Measurements from ENCODE around the gene C1GALT1. TPM values are rescaled to one million over a fixed set of nuclear protein-coding genes. Genes with fewer than 3 reads are reported as not detected.

C1GALT1 gene
- total and polyA plus RNA-seq, 9 donors: 3.2 to 25.8 (median 12.6) TPM

- intact Hi-C loops (cut with DNase I): no loop called here
- Histone ChIP-seq H3K9me3 (no peaks in the 10 kb centered on the region), H3K27ac (no peak overlapping the region), H3K27me3 (no peaks in the 10 kb centered on the region), H3K36me3 (no peaks in the 10 kb centered on the region), H3K4me3 (no peak overlapping the region), H3K4me1 (ENCODE audit: insufficient read depth) (no peaks in the 10 kb centered on the region)
- 78 to 80% (median 79%) methylated on average over 15 of the region's 15 CpGs for WGBS, 3 donors
- TF ChIP-seq, protein P1, sequence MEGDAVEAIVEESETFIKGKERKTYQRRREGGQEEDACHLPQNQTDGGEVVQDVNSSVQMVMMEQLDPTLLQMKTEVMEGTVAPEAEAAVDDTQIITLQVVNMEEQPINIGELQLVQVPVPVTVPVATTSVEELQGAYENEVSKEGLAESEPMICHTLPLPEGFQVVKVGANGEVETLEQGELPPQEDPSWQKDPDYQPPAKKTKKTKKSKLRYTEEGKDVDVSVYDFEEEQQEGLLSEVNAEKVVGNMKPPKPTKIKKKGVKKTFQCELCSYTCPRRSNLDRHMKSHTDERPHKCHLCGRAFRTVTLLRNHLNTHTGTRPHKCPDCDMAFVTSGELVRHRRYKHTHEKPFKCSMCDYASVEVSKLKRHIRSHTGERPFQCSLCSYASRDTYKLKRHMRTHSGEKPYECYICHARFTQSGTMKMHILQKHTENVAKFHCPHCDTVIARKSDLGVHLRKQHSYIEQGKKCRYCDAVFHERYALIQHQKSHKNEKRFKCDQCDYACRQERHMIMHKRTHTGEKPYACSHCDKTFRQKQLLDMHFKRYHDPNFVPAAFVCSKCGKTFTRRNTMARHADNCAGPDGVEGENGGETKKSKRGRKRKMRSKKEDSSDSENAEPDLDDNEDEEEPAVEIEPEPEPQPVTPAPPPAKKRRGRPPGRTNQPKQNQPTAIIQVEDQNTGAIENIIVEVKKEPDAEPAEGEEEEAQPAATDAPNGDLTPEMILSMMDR (IDR thresholded peaks at IDR 0.05): no peak
- TF ChIP-seq EP300 (IDR thresholded peaks at IDR 0.05) (no peak), POLR2A (IDR thresholded peaks at IDR 0.05) (no peak)
- no peak for DNase-seq
Measured at GRCh38 chr7:7201578-7202374, 19.4 kb downstream of the C1GALT1 start.

DNA sequence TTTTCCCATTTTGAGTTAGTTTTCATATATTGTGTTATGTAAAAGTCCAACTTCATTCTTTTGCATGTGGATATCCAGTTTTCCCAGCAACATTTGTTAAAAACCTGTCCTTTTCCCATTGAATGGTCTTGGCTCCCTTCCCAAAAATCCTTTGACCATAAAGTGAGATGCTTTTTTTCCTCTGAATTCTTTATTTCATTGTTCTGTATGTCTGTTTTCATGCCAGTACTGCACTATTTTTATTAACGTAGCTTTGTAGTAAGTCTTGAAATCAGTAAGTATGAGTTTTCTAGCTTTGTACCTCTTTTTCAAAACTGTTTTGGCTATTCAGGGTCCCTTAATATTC lies 20.0 kb downstream of the C1GALT1 start:
- DNase-seq: no peak
- intact Hi-C loops (cut with DNase I): no loop called here
- Histone ChIP-seq H3K9me3 (no peaks in the 10 kb centered on the region), H3K27me3 (no peaks in the 10 kb centered on the region), H3K27ac (no peak overlapping the region), H3K4me3 (no peak overlapping the region), H3K36me3 (no peaks in the 10 kb centered on the region), H3K4me1 (ENCODE audit: insufficient read depth) (no peaks in the 10 kb centered on the region)
- TF ChIP-seq POLR2A (IDR thresholded peaks at IDR 0.05): no peak
- TF ChIP-seq EP300 (IDR thresholded peaks at IDR 0.05): no peak
- TF ChIP-seq, protein P1 (IDR thresholded peaks at IDR 0.05): no peak
- WGBS, 3 donors: 89 to 97% (median 95%) methylated on average over 1 of the region's 1 CpG

DNA sequence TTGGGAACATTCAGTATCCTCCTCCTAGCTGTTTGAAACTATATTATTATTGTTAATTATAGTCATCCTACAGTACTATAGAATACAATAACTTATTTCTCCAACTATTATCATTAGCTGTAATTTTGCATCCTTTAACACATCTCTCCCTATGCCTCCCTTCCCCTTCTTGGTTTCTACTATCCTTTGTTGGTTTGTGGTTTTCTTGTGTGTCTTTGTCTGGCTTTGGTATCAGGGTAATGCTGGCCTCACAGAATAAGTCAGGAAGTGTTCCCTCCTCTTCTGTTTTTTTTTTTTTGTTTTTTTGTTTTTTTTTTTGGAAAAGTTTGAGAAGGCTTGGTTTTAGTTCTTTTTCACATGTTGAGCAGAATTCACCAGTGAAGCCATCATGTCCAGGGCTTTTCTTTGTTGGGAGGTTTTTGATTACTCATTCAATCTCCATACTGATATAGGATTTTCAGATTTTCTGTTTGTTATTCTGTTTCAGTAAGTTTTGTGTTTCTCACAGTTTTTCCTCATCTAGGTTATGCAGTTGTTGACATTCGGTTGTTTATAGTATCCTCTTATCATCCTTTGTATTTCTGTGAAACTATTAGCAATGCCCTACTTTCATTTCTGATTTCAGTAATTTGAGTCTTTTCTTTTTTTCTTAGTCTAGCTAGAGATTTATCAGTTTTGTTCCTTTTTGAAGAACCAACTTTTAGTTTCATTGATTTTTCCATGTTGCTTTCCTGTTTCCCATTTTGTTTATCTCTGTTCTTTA lies 21.6 kb downstream of the C1GALT1 start:
- H3K27me3 ChIP-seq: no peaks in the 10 kb centered on the region
- 77 to 88% (median 87%) methylated on average over 1 of the region's 1 CpG for WGBS, 3 donors
- no peak overlapping the region for H3K4me3 ChIP-seq
- DNase-seq: no peak
- intact Hi-C loops (cut with DNase I): no loop called here
- H3K36me3 ChIP-seq: no peaks in the 10 kb centered on the region
- H3K9me3 ChIP-seq: no peaks in the 10 kb centered on the region
- no peaks in the 10 kb centered on the region for H3K4me1 ChIP-seq (ENCODE audit: insufficient read depth)
- TF ChIP-seq, protein P1 (IDR thresholded peaks at IDR 0.05): no peak
- TF ChIP-seq EP300 (IDR thresholded peaks at IDR 0.05) (no peak), POLR2A (IDR thresholded peaks at IDR 0.05) (no peak)
- H3K27ac ChIP-seq: no peak overlapping the region

DNA sequence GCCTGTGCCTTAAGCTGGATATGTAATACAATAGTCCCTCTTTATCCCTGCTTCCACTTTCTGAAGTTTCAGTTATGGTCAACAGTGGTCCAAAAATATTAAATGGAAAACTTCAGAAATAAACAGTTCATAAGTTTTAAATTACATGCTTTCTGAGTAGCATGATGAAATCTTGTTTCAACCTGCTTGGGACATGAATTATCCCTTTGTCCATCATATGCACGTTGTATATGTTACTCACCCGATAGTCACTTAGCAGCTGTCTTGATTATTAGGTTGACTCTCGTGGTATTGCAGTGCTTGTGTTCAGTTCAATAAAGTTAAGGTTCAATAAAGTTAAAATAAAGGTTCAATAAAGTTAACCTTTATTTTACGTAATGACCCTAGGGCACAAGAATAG lies 25.5 kb downstream of the C1GALT1 start:
- Histone ChIP-seq H3K4me1 (ENCODE audit: insufficient read depth) (no peaks in the 10 kb centered on the region), H3K27me3 (no peaks in the 10 kb centered on the region), H3K27ac (no peak overlapping the region), H3K36me3 (no peaks in the 10 kb centered on the region), H3K4me3 (no peak overlapping the region), H3K9me3 (no peaks in the 10 kb centered on the region)
- TF ChIP-seq POLR2A (IDR thresholded peaks at IDR 0.05) (no peak), EP300 (IDR thresholded peaks at IDR 0.05) (no peak)
- TF ChIP-seq, protein P1 (IDR thresholded peaks at IDR 0.05): no peak
- DNase-seq: no peak
- 95 to 96% (median 95%) methylated on average over 4 of the region's 4 CpGs for WGBS, 3 donors
- intact Hi-C loops (cut with DNase I): no loop called here
